ENCODE measurements around the gene TPD52L2. TPM values are rescaled to one million over a fixed set of nuclear protein-coding genes. Genes with fewer than 3 reads are reported as not detected.
"Not testable (repeated sequence)": the region's sequence is repeated elsewhere in the genome, so short reads cannot be mapped to it uniquely, and the experiment has no call there.

Gene TPD52L2
- polyA plus RNA-seq, 1 experiment = 202 TPM

DNA sequence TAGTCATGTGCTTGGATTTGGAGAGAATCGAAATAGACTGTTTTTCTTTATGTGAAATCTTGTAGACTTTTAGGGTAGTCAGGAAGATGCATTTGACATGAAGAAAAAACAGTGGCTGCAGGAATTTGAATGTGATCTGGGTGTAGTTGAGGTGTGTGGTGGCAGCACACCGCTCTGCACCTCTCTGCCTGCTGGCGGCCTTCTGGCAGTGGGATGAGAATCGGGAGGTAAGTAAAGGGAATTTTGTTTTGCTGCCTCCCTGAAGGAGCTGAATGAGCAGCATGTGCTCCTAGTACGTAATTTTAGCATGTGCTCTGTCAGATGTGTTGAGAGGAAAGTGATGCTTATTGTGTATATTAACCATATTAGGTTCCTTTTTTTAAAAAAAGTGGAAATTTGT lies 3.2 kb downstream of the TPD52L2 start:
- Histone ChIP-seq H3K4me3 (ENCODE audit: low read depth, low read length) (no peak overlapping the region), H3K27ac (ENCODE audit: low read depth, low read length) (no peak overlapping the region), H3K27me3 (ENCODE audit: control insufficient read depth, insufficient read depth, low read length) (no peaks in the 10 kb centered on the region), H3K9me3 (ENCODE audit: control insufficient read depth, insufficient read depth, low read length) (peaks cover 2% of the 10 kb centered on the region; the same call in 1 of the 2 replicates)
- DNase-seq (ENCODE audit: low read depth, low spot score) = no peak
- CTCF ChIA-PET = no interaction called here
- TF ChIP-seq, protein P1, sequence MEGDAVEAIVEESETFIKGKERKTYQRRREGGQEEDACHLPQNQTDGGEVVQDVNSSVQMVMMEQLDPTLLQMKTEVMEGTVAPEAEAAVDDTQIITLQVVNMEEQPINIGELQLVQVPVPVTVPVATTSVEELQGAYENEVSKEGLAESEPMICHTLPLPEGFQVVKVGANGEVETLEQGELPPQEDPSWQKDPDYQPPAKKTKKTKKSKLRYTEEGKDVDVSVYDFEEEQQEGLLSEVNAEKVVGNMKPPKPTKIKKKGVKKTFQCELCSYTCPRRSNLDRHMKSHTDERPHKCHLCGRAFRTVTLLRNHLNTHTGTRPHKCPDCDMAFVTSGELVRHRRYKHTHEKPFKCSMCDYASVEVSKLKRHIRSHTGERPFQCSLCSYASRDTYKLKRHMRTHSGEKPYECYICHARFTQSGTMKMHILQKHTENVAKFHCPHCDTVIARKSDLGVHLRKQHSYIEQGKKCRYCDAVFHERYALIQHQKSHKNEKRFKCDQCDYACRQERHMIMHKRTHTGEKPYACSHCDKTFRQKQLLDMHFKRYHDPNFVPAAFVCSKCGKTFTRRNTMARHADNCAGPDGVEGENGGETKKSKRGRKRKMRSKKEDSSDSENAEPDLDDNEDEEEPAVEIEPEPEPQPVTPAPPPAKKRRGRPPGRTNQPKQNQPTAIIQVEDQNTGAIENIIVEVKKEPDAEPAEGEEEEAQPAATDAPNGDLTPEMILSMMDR (IDR thresholded peaks at IDR 0.05; ENCODE audit: low read depth, low read length) = no peak
- POLR2A ChIA-PET = no interaction called here

DNA sequence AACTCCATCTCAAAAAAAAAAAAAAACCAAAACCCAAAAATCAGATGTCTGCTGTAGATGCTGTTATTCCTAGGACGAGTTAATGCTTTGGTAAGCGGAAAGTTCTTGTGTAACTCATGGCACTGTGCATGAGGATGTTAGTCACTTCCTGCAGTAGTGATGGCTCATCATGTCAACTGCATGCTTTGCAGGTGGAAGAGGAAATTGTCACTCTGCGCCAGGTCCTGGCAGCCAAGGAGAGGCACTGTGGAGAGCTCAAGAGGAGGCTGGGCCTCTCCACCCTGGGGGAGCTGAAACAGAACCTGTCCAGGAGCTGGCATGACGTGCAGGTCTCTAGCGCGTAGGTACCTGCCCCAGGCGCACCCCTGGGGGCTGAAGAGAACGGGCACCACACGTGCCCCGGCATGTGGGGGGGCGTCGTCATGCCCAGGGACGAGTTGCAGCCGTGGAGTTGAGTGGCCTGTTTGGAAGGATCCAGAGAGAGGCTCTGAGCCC lies 8.5 kb downstream of the TPD52L2 start:
- Histone ChIP-seq H3K9me3 (ENCODE audit: control insufficient read depth, insufficient read depth, low read length) (no peaks in the 10 kb centered on the region), H3K27me3 (ENCODE audit: control insufficient read depth, insufficient read depth, low read length) (no peaks in the 10 kb centered on the region), H3K27ac (ENCODE audit: low read depth, low read length) (no peak overlapping the region), H3K4me3 (ENCODE audit: low read depth, low read length) (no peak overlapping the region)
- CTCF ChIA-PET = interaction anchor here (1.3 kb wide), 1 partner anchor 100 kb away, joined by 4 read pairs; no protein-coding TSS in a partner anchor
- DNase-seq (ENCODE audit: low read depth, low spot score) = peak; percentile 39
- POLR2A ChIA-PET = interaction anchor here (0.6 to 0.7 kb wide), 4 partner anchors 20 to 352 kb away, joined by 3 to 4 read pairs (median 3); no protein-coding TSS in a partner anchor
- TF ChIP-seq, protein P1 (IDR thresholded peaks at IDR 0.05; ENCODE audit: low read depth, low read length) = no peak

DNA sequence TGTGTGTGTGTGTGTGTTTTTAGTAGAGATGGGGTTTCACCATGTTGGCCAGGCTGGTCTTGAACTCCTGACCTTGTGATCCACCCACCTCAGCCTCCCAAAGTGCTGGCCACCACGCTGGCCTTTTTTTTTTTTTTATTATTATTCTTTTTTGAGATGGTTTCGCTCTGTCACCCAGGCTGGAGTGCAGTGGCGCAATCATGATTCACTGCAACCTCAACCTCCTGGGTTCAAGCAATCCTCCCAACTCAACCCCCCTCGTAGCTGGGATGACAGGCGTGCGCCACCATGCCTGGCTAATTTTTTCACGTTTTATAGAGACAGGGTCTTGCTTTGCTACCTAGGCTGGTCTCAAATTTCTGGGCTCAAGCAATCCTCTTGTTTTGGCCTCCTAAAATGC lies 9.2 kb downstream of the TPD52L2 start:
- POLR2A ChIA-PET = interaction anchor here (0.7 kb wide), 1 partner anchor 20 kb away, joined by 3 read pairs; no protein-coding TSS in a partner anchor
- peak overlapping the region; percentile 21 for H3K27ac ChIP-seq (ENCODE audit: low read depth, low read length)
- CTCF ChIA-PET = not testable (repeated sequence)

DNA sequence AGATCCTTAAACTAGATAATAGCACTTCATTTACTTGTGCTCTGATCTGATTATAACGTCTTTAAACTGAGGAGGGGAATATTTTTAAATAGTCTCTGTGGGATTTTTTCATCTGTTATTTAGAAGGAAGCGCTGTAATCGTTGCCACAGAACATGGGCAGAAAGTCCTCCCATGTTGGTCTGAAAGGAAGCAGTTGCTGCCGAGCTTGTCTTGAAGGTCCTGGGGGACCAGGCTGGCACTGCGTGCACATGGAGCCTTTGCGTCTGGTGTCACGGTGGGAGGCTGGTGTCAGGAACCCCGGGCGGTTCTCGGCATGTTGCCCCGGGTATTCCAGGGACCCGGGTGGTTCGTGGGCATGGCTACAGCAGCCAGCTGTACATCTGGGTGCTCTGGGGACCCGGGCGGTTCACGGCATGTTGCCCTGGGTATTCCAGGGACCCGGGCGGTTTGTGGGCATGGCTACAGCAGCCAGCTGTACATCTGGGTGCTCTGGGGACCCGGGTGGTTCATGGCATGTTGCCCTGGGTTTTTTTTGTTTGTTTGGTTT lies 11.5 kb downstream of the TPD52L2 start:
- CTCF ChIA-PET = no interaction called here
- Histone ChIP-seq H3K4me3 (ENCODE audit: low read depth, low read length) (no peak overlapping the region), H3K27me3 (ENCODE audit: control insufficient read depth, insufficient read depth, low read length) (no peaks in the 10 kb centered on the region), H3K27ac (ENCODE audit: low read depth, low read length) (no peak overlapping the region), H3K9me3 (ENCODE audit: control insufficient read depth, insufficient read depth, low read length) (no peaks in the 10 kb centered on the region)
- TF ChIP-seq, protein P1 (IDR thresholded peaks at IDR 0.05; ENCODE audit: low read depth, low read length) = no peak
- POLR2A ChIA-PET = interaction anchor here (0.6 to 1.5 kb wide), 3 partner anchors 11 to 57 kb away, joined by 3 to 14 read pairs (median 5); partner anchors contain the start of gene TPD52L2
- DNase-seq (ENCODE audit: low read depth, low spot score) = no peak

More for the DNA sequence above, 9.2 kb downstream of the TPD52L2 start:
- not testable (repeated sequence) for DNase-seq (ENCODE audit: low read depth, low spot score); H3K27me3 ChIP-seq (ENCODE audit: control insufficient read depth, insufficient read depth, low read length); H3K4me3 ChIP-seq (ENCODE audit: low read depth, low read length); H3K9me3 ChIP-seq (ENCODE audit: control insufficient read depth, insufficient read depth, low read length)

DNA sequence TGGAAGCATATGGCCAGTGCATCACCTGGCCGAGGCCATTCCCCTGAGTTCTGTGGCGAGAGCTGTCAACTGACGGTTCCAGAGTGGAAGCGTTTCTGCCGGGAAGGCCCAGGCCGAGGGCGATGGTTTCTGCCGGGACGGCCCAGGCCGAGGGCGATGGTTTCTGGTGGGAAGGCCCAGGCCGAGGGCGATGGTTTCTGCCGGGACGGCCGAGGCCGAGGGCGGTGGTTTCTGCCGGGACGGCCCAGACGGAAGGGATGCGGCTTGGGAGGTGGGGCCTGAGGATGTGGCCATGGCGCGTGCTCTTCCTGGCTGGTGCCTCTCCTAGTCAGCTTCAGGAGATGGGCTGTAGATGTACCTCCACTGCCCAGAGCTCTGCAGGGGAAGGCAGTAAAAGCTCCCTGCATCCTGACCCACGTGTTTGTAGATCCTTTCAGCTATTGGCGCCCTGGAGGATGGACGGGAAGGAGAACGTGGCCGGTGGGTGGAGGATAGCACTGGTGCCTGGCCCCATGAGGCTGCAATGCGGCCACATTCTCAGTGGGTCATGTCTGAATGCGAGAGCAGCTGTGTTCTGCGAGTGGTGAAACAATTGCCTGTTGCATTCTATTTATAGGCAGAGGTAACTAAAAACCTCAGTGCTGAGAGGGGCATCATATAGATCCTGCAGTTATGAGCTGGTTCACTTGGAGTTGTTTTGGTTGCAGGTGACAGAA lies 12.8 kb downstream of the TPD52L2 start:
- ChIA-PET POLR2A (interaction anchor here (0.9 to 1.3 kb wide), 2 partner anchors 16 to 18 kb away, joined by 3 read pairs; no protein-coding TSS in a partner anchor), CTCF (no interaction called here)
- Histone ChIP-seq H3K27me3 (ENCODE audit: control insufficient read depth, insufficient read depth, low read length) (no peaks in the 10 kb centered on the region), H3K27ac (ENCODE audit: low read depth, low read length) (no peak overlapping the region), H3K9me3 (ENCODE audit: control insufficient read depth, insufficient read depth, low read length) (no peaks in the 10 kb centered on the region), H3K4me3 (ENCODE audit: low read depth, low read length) (no peak overlapping the region)
- TF ChIP-seq, protein P1 (IDR thresholded peaks at IDR 0.05; ENCODE audit: low read depth, low read length) = no peak
- no peak for DNase-seq (ENCODE audit: low read depth, low spot score)

All from AG04450 (cell line).